Activated CD4-positive, alpha-beta memory T cell treated with anti-CD3 and anti-CD28 coated beads for 36 hours (primary cell): Measurements from ENCODE around the gene DNM2. TPM values are rescaled to one million over a fixed set of nuclear protein-coding genes. Genes with fewer than 3 reads are reported as not detected.

Source experiments
- CTCF ChIA-PET: fragments of 350-600 bp; sonication (Branson Sonifier 250); formaldehyde crosslinking; loops from one replicate; lab custom pipeline; 2021; ENCODE audit warnings: antibody characterized with exemption, inconsistent platforms; lab: Charles Lee
- POLR2A ChIA-PET: fragments of 350-600 bp; sonication (Branson Sonifier 250); formaldehyde crosslinking; loops from one replicate; lab custom pipeline; 2021; ENCODE audit warnings: antibody characterized with exemption; lab: Charles Lee
- DNase-seq: peaks from one replicate; pipeline ENCODE4 v3.0.0-alpha.2; 2020
- H3K27ac Mint-ChIP-seq: one replicate; pipeline ENCODE4 v1.8.0; 2021; ENCODE audit warnings: mixed read lengths
- H3K27me3 Mint-ChIP-seq: one replicate; pipeline ENCODE4 v1.8.0; 2021; ENCODE audit warnings: mixed read lengths
- H3K36me3 Mint-ChIP-seq: one replicate; pipeline ENCODE4 v1.8.0; 2021; ENCODE audit warnings: mixed read lengths
- H3K4me1 Mint-ChIP-seq: one replicate; pipeline ENCODE4 v1.8.0; 2021; ENCODE audit warnings: low read depth, mixed read lengths
- H3K4me3 Mint-ChIP-seq: one replicate; pipeline ENCODE4 v1.8.0; 2021; ENCODE audit warnings: mild to moderate bottlenecking, mixed read lengths
- H3K9me3 Mint-ChIP-seq: one replicate; pipeline ENCODE4 v1.8.0; 2021; ENCODE audit warnings: mixed read lengths
- intact Hi-C: fragments of 100-400 bp; cut with micrococcal nuclease; formaldehyde crosslinking; loops from one replicate; pipeline ENCODE4 v1.15.1; 2023
- total RNA-seq, 2 experiments: library from RNA; stranded (reverse); gene quantifications; one replicate each; pipeline ENCODE4 v1.2.3, GENCODE V29; 2021

The DNM2 gene
- total RNA-seq, 2 experiments from 2014 or later = 171 to 173 TPM

GRCh38 chr19:10713317-10713716, 4.6 kb upstream of the DNM2 start:
- no peaks in the 10 kb centered on the region for H3K9me3 Mint-ChIP-seq
- H3K27me3 Mint-ChIP-seq = no peaks in the 10 kb centered on the region
- ChIA-PET POLR2A (no interaction called here), CTCF (interaction anchor here (1.3 kb wide), 1 partner anchor 145 kb away, joined by 4 read pairs; no protein-coding TSS in a partner anchor)
- H3K27ac Mint-ChIP-seq = no peak overlapping the region
- no peak for DNase-seq
- intact Hi-C loops = no loop called here
- H3K4me3 Mint-ChIP-seq = no peak overlapping the region
- peaks cover 4% of the 10 kb centered on the region for H3K4me1 Mint-ChIP-seq
- peaks cover 13% of the 10 kb centered on the region for H3K36me3 Mint-ChIP-seq

- intact Hi-C loops = loop anchor here (1.0 to 5.0 kb wide), 7 partner anchors 42 to 375 kb away; partner anchors contain the start of genes TIMM29, TMED1 and YIPF2
- DNase-seq = no peak
- H3K27me3 Mint-ChIP-seq = no peaks in the 10 kb centered on the region
- ChIA-PET POLR2A (interaction anchor here (0.9 to 3.1 kb wide), 8 partner anchors 8 to 149 kb away, joined by 3 to 13 read pairs (median 6); partner anchors contain the start of genes QTRT1 and TMED1), CTCF (interaction anchor here (0.6 to 8.6 kb wide), 37 partner anchors 9 to 328 kb away, joined by 3 to 208 read pairs (median 7); partner anchors contain the start of genes CARM1, QTRT1, S1PR5 and TMED1)
- H3K27ac Mint-ChIP-seq = peak overlapping the region; percentile 85
- H3K9me3 Mint-ChIP-seq = no peaks in the 10 kb centered on the region
- peak overlapping the region; percentile 76 for H3K4me3 Mint-ChIP-seq
- peaks cover 30% of the 10 kb centered on the region for H3K4me1 Mint-ChIP-seq
- H3K36me3 Mint-ChIP-seq = peaks cover 7% of the 10 kb centered on the region
Measured at GRCh38 chr19:10717054-10717355, 874 bp upstream of the DNM2 start.

- Mint-ChIP-seq H3K36me3 (peaks cover 4% of the 10 kb centered on the region), H3K4me3 (peak overlapping the region; percentile 95), H3K4me1 (peaks cover 30% of the 10 kb centered on the region), H3K27ac (peak overlapping the region; percentile 85), H3K9me3 (no peaks in the 10 kb centered on the region), H3K27me3 (no peaks in the 10 kb centered on the region)
- ChIA-PET POLR2A (interaction anchor here (0.9 to 3.1 kb wide), 9 partner anchors 13 to 151 kb away, joined by 3 to 13 read pairs (median 5); partner anchors contain the start of genes QTRT1 and TMED1), CTCF (interaction anchor here (0.7 to 8.6 kb wide), 37 partner anchors 10 to 330 kb away, joined by 3 to 208 read pairs (median 7); partner anchors contain the start of genes CARM1, QTRT1 and TMED1)
- intact Hi-C loops = loop anchor here (5.0 kb wide), 1 partner anchor 374 kb away; no protein-coding TSS in a partner anchor
- peak; percentile 66 for DNase-seq
Measured at GRCh38 chr19:10718205-10719196, 622 bp downstream of the DNM2 start.

GRCh38 chr19:10719466-10719961, 1.6 kb downstream of the DNM2 start:
- intact Hi-C loops = loop anchor here (5.0 kb wide), 1 partner anchor 373 kb away; no protein-coding TSS in a partner anchor
- ChIA-PET CTCF (interaction anchor here (1.2 to 8.6 kb wide), 10 partner anchors 11 to 152 kb away, joined by 3 to 208 read pairs (median 30); partner anchors contain the start of genes CARM1, QTRT1 and TMED1), POLR2A (interaction anchor here (0.6 to 2.8 kb wide), 3 partner anchors 12 to 219 kb away, joined by 3 to 13 read pairs (median 5); partner anchors contain the start of gene QTRT1)
- Mint-ChIP-seq H3K36me3 (peaks cover 2% of the 10 kb centered on the region), H3K4me1 (peaks cover 36% of the 10 kb centered on the region), H3K9me3 (no peaks in the 10 kb centered on the region), H3K27ac (peak overlapping the region; percentile 83), H3K27me3 (no peaks in the 10 kb centered on the region), H3K4me3 (peak overlapping the region; percentile 95)
- DNase-seq = no peak

DNA sequence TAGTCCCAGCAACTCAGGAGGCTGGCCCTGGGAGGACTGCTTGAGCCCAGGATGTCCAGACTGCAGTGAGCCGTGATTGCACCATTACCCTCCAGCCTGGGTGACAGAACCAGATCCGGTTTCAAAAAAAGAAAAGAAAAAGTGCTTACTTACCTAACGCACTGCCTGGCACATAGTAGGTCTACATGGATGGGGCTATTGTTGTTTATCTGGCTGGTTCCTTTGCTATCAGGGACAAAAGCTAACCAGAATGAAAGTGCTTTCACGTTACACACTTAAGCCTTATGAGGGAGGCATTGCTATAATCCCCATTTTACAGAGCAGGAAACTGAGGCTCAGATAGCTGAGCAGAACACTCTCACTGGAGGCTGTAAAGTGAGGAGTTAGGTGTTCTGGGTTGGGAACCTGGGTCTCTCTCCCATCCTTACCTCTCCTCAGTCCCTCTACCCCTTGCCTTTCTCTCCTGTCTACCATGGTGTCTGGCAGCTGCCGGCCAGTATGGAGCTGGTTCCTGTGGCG, 2.8 kb downstream of the DNM2 start:
- Mint-ChIP-seq H3K9me3 (no peaks in the 10 kb centered on the region), H3K27ac (peak overlapping the region; percentile 8), H3K36me3 (peaks cover 2% of the 10 kb centered on the region), H3K27me3 (no peaks in the 10 kb centered on the region), H3K4me1 (peaks cover 36% of the 10 kb centered on the region), H3K4me3 (no peak overlapping the region)
- POLR2A ChIA-PET = no interaction called here
- intact Hi-C loops = no loop called here
- CTCF ChIA-PET = interaction anchor here (1.3 to 8.6 kb wide), 4 partner anchors 22 to 144 kb away, joined by 3 to 208 read pairs (median 24); no protein-coding TSS in a partner anchor
- no peak for DNase-seq

- Mint-ChIP-seq H3K27me3 (no peaks in the 10 kb centered on the region), H3K4me3 (no peak overlapping the region), H3K4me1 (peaks cover 48% of the 10 kb centered on the region), H3K9me3 (no peaks in the 10 kb centered on the region), H3K36me3 (peaks cover 12% of the 10 kb centered on the region), H3K27ac (no peak overlapping the region)
- ChIA-PET CTCF (interaction anchor here (0.6 to 1.7 kb wide), 3 partner anchors 23 to 141 kb away, joined by 3 to 7 read pairs (median 3); no protein-coding TSS in a partner anchor), POLR2A (no interaction called here)
- DNase-seq = no peak
- intact Hi-C loops = no loop called here
Measured at GRCh38 chr19:10723591-10723990, 5.7 kb downstream of the DNM2 start.

GRCh38 chr19:10724573-10725071, 6.7 kb downstream of the DNM2 start:
- H3K27ac Mint-ChIP-seq = no peak overlapping the region
- peaks cover 12% of the 10 kb centered on the region for H3K36me3 Mint-ChIP-seq
- no peaks in the 10 kb centered on the region for H3K27me3 Mint-ChIP-seq
- intact Hi-C loops = no loop called here
- POLR2A ChIA-PET = interaction anchor here (0.6 kb wide), 1 partner anchor 26 kb away, joined by 4 read pairs; no protein-coding TSS in a partner anchor
- DNase-seq = no peak
- H3K4me1 Mint-ChIP-seq = peaks cover 49% of the 10 kb centered on the region
- CTCF ChIA-PET = interaction anchor here (1.7 kb wide), 1 partner anchor 140 kb away, joined by 7 read pairs; no protein-coding TSS in a partner anchor
- no peak overlapping the region for H3K4me3 Mint-ChIP-seq
- H3K9me3 Mint-ChIP-seq = no peaks in the 10 kb centered on the region

GRCh38 chr19:10725415-10725814, 7.5 kb downstream of the DNM2 start:
- Mint-ChIP-seq H3K27ac (no peak overlapping the region), H3K4me3 (no peak overlapping the region), H3K27me3 (no peaks in the 10 kb centered on the region), H3K36me3 (peaks cover 12% of the 10 kb centered on the region), H3K9me3 (no peaks in the 10 kb centered on the region), H3K4me1 (peaks cover 50% of the 10 kb centered on the region)
- POLR2A ChIA-PET = interaction anchor here (0.6 kb wide), 1 partner anchor 25 kb away, joined by 4 read pairs; no protein-coding TSS in a partner anchor
- intact Hi-C loops = no loop called here
- CTCF ChIA-PET = no interaction called here
- DNase-seq = no peak

DNA sequence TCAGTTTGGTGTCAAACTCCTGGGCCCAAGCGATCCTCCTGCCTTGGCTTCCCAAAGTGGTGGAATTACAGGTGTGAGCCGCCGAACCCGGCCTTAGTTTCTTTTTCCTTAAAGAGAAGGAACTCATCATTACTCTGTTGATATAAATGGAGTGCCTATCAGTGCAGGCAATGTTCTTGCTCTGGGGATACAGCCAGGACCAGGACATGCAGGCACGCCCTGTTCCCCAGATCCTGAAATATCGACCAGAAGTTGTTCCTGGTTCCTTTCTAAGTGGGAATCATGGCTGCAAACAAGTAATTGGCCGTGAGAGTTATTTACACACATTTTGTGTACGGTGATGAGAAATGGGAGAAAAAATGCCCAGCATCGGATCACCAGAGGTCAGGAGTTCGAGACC, 8.4 kb downstream of the DNM2 start:
- Mint-ChIP-seq H3K27me3 (no peaks in the 10 kb centered on the region), H3K27ac (peak overlapping the region; percentile 13), H3K9me3 (no peaks in the 10 kb centered on the region), H3K36me3 (peaks cover 12% of the 10 kb centered on the region), H3K4me3 (no peak overlapping the region), H3K4me1 (peaks cover 49% of the 10 kb centered on the region)
- intact Hi-C loops = no loop called here
- POLR2A ChIA-PET = no interaction called here
- CTCF ChIA-PET = interaction anchor here (1.0 kb wide), 1 partner anchor 132 kb away, joined by 3 read pairs; no protein-coding TSS in a partner anchor
- DNase-seq = no peak

GRCh38 chr19:10727685-10728201, 9.9 kb downstream of the DNM2 start:
- no peak for DNase-seq
- no peaks in the 10 kb centered on the region for H3K9me3 Mint-ChIP-seq
- ChIA-PET POLR2A (interaction anchor here (1.5 kb wide), 1 partner anchor 108 kb away, joined by 3 read pairs; no protein-coding TSS in a partner anchor), CTCF (interaction anchor here (1.2 to 1.7 kb wide), 2 partner anchors 10 to 28 kb away, joined by 3 to 11 read pairs; partner anchors contain the start of gene DNM2)
- H3K4me3 Mint-ChIP-seq = no peak overlapping the region
- intact Hi-C loops = no loop called here
- no peaks in the 10 kb centered on the region for H3K27me3 Mint-ChIP-seq
- peaks cover 12% of the 10 kb centered on the region for H3K36me3 Mint-ChIP-seq
- H3K4me1 Mint-ChIP-seq = peaks cover 50% of the 10 kb centered on the region
- H3K27ac Mint-ChIP-seq = peak overlapping the region; percentile 5

GRCh38 chr19:10729411-10729810, 11.5 kb downstream of the DNM2 start:
- H3K27ac Mint-ChIP-seq = no peak overlapping the region
- no peaks in the 10 kb centered on the region for H3K9me3 Mint-ChIP-seq
- POLR2A ChIA-PET = interaction anchor here (0.6 kb wide), 1 partner anchor 21 kb away, joined by 3 read pairs; no protein-coding TSS in a partner anchor
- H3K36me3 Mint-ChIP-seq = peaks cover 10% of the 10 kb centered on the region
- CTCF ChIA-PET = interaction anchor here (2.2 kb wide), 1 partner anchor 11 kb away, joined by 14 read pairs; the partner anchor contains the start of gene DNM2
- intact Hi-C loops = no loop called here
- H3K27me3 Mint-ChIP-seq = no peaks in the 10 kb centered on the region
- H3K4me3 Mint-ChIP-seq = no peak overlapping the region
- peaks cover 46% of the 10 kb centered on the region for H3K4me1 Mint-ChIP-seq
- no peak for DNase-seq
